K562 (cell line): ENCODE measurements around the gene ACAD10.

ENCODE experiments used
- CBX3 ChIP-seq, 2 experiments: IDR thresholded peaks; 1 replicate in 1 of 2; 2 replicates in 1 of 2; pipeline ENCODE4 v1.6.1; 2012; ENCODE audit warnings: inconsistent platforms in 2 of 2, low read length in 2 of 2, borderline replicate concordance in 1 of 2, control low read depth in 1 of 2
- CEBPB ChIP-seq: fragments of 450-650 bp; IDR thresholded peaks from 2 replicates; pipeline ENCODE4 v1.6.1; 2016; ENCODE audit warnings: missing genetic modification characterization, missing compliant biosample characterization
- E2F4 ChIP-seq: sonication (generic); formaldehyde crosslinking; IDR thresholded peaks from 2 replicates; pipeline ENCODE4 v1.8.0; 2022; ENCODE audit warnings: mild to moderate bottlenecking, low read depth, missing genetic modification reagents
- ERF ChIP-seq: fragments of 450-650 bp; formaldehyde crosslinking; IDR thresholded peaks from 2 replicates; pipeline ENCODE4 v1.4.0; 2020; ENCODE audit warnings: mild to moderate bottlenecking, mixed read lengths
- GABPB1 ChIP-seq: sonication (generic); formaldehyde crosslinking; IDR thresholded peaks from 2 replicates; pipeline ENCODE4 v1.8.0; 2022; ENCODE audit warnings: mild to moderate bottlenecking, missing genetic modification reagents
- HBP1 ChIP-seq: fragments of 450-650 bp; formaldehyde crosslinking; IDR thresholded peaks from 2 replicates; pipeline ENCODE4 v1.4.0; 2022; ENCODE audit warnings: missing genetic modification characterization
- HDGF ChIP-seq: fragments of 450-650 bp; IDR thresholded peaks from 2 replicates; pipeline ENCODE4 v1.6.1; 2016
- KDM1A ChIP-seq, 2 experiments: fragments of 450-650 bp; IDR thresholded peaks; 2 replicates each; pipeline ENCODE4 v1.6.1; 2016; ENCODE audit warnings: mild to moderate bottlenecking in 2 of 2
- MTF1 ChIP-seq: fragments of 250-450 bp; sonication (Bioruptor Pico); IDR thresholded peaks from 2 replicates; pipeline ENCODE4 v1.9.0; 2021; ENCODE audit warnings: moderate library complexity, mild to moderate bottlenecking, inconsistent platforms, borderline replicate concordance
- POLR2AphosphoS2 ChIP-seq: IDR thresholded peaks from 2 replicates; pipeline ENCODE4 v1.6.1; 2012; ENCODE audit warnings: low read length, improper control_type of control experiment
- ZNF121 ChIP-seq: sonication (generic); formaldehyde crosslinking; conservative IDR thresholded peaks from 2 replicates; pipeline ENCODE4 v1.8.0; 2022; ENCODE audit warnings: missing genetic modification reagents
- TF ChIP-seq, protein P1 (sequence below), 3 experiments: IDR thresholded peaks in 2 of 3; conservative IDR thresholded peaks in 1 of 3; 2 replicates each; pipeline ENCODE4 v1.5.1; 2011 to 2012; ENCODE audit warnings: low read length in 3 of 3, mild to moderate bottlenecking in 3 of 3, control low read depth in 2 of 3, improper control_type of control experiment in 1 of 3, inconsistent platforms in 1 of 3, low read depth in 1 of 3, mixed read lengths in 1 of 3, moderate library complexity in 1 of 3; ENCODE audit not compliant: insufficient read depth in 2 of 3
- TF ChIP-seq, protein P2 (sequence below): fragments of 450-650 bp; IDR thresholded peaks from 2 replicates; pipeline ENCODE4 v1.6.1; 2017; ENCODE audit warnings: mild to moderate bottlenecking, moderate library complexity

- no peak for TF ChIP-seq MTF1 (CRISPR knock-in tag)
- no peak for TF ChIP-seq POLR2AphosphoS2
- TF ChIP-seq CBX3 (IDR thresholded peaks at IDR 0.05; ENCODE audit: borderline replicate concordance in 1 of 2, low read length in 2 of 2), result no peak
- TF ChIP-seq CEBPB (tag), result no peak
- TF ChIP-seq ERF (CRISPR knock-in tag), result no peak
- no peak for TF ChIP-seq HBP1 (CRISPR knock-in tag)
- TF ChIP-seq, protein P1, sequence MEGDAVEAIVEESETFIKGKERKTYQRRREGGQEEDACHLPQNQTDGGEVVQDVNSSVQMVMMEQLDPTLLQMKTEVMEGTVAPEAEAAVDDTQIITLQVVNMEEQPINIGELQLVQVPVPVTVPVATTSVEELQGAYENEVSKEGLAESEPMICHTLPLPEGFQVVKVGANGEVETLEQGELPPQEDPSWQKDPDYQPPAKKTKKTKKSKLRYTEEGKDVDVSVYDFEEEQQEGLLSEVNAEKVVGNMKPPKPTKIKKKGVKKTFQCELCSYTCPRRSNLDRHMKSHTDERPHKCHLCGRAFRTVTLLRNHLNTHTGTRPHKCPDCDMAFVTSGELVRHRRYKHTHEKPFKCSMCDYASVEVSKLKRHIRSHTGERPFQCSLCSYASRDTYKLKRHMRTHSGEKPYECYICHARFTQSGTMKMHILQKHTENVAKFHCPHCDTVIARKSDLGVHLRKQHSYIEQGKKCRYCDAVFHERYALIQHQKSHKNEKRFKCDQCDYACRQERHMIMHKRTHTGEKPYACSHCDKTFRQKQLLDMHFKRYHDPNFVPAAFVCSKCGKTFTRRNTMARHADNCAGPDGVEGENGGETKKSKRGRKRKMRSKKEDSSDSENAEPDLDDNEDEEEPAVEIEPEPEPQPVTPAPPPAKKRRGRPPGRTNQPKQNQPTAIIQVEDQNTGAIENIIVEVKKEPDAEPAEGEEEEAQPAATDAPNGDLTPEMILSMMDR (IDR thresholded peaks at IDR 0.05 in 2 of 3, conservative IDR thresholded peaks at IDR 0.05 in 1 of 3; ENCODE audit: insufficient read depth in 2 of 3, low read depth in 1 of 3, low read length in 3 of 3), result no peak
- TF ChIP-seq KDM1A (IDR thresholded peaks at IDR 0.05), result no peak
- TF ChIP-seq ZNF121, result no peak
- TF ChIP-seq GABPB1 (CRISPR knock-in tag), result no peak
- TF ChIP-seq HDGF, result no peak
- no peak for TF ChIP-seq E2F4 (CRISPR knock-in tag)
- TF ChIP-seq, protein P2, sequence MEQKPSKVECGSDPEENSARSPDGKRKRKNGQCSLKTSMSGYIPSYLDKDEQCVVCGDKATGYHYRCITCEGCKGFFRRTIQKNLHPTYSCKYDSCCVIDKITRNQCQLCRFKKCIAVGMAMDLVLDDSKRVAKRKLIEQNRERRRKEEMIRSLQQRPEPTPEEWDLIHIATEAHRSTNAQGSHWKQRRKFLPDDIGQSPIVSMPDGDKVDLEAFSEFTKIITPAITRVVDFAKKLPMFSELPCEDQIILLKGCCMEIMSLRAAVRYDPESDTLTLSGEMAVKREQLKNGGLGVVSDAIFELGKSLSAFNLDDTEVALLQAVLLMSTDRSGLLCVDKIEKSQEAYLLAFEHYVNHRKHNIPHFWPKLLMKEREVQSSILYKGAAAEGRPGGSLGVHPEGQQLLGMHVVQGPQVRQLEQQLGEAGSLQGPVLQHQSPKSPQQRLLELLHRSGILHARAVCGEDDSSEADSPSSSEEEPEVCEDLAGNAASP, result no peak
Measured at GRCh38 chr12:111759991-111760390, 74.1 kb downstream of the ACAD10 start.
